GM12878 (cell line): ENCODE results near the gene ASIC4. TPM values are rescaled to one million over a fixed set of nuclear protein-coding genes. Genes with fewer than 3 reads are reported as not detected.

Experiments
- ATF7 ChIP-seq: fragments of 450-650 bp; IDR thresholded peaks from 2 replicates; pipeline ENCODE4 v1.6.1; 2016; ENCODE audit warnings: low read depth, mild to moderate bottlenecking
- BMI1 ChIP-seq: fragments of 450-650 bp; IDR thresholded peaks from 2 replicates; pipeline ENCODE4 v1.6.1; 2016; ENCODE audit warnings: mild to moderate bottlenecking, moderate library complexity, borderline replicate concordance
- CHD4 ChIP-seq: fragments of 200-600 bp; sonication (generic); IDR thresholded peaks from 2 replicates; pipeline ENCODE4 v1.6.1; 2016; ENCODE audit warnings: mild to moderate bottlenecking
- CUX1 ChIP-seq: IDR thresholded peaks from 2 replicates; pipeline ENCODE4 v1.6.1; 2012; ENCODE audit warnings: improper control_type of control experiment, low read depth, low read length; ENCODE audit not compliant: insufficient replicate concordance
- HDAC6 ChIP-seq: fragments of 200-600 bp; sonication (generic); IDR thresholded peaks from one replicate; pipeline ENCODE4 v1.8.0; 2017; ENCODE audit warnings: antibody characterized with exemption; ENCODE audit not compliant: unreplicated experiment
- NKRF ChIP-seq: fragments of 450-650 bp; conservative IDR thresholded peaks from 2 replicates; pipeline ENCODE4 v1.6.1; 2017; ENCODE audit warnings: mild to moderate bottlenecking, moderate library complexity
- NR2C1 ChIP-seq: fragments of 450-650 bp; IDR thresholded peaks from 2 replicates; pipeline ENCODE4 v1.6.1; 2017; ENCODE audit warnings: antibody characterized with exemption, mild to moderate bottlenecking, moderate library complexity
- NR2F1 ChIP-seq: fragments of 450-650 bp; conservative IDR thresholded peaks from 2 replicates; pipeline ENCODE4 v1.6.1; 2017; ENCODE audit warnings: mild to moderate bottlenecking
- POLR2AphosphoS5 ChIP-seq: IDR thresholded peaks from 2 replicates; pipeline ENCODE4 v1.6.1; 2011; ENCODE audit warnings: mild to moderate bottlenecking, low read length, inconsistent platforms
- POU2F2 ChIP-seq: IDR thresholded peaks from 3 replicates; pipeline ENCODE4 v1.6.1; 2011; ENCODE audit warnings: low read depth, mild to moderate bottlenecking, low read length, borderline replicate concordance
- RBBP5 ChIP-seq: fragments of 200-600 bp; sonication (generic); conservative IDR thresholded peaks from 2 replicates; pipeline ENCODE4 v1.6.1; 2016
- RELB ChIP-seq: fragments of 450-650 bp; IDR thresholded peaks from 2 replicates; pipeline ENCODE4 v1.6.1; 2017; ENCODE audit warnings: low read depth, mild to moderate bottlenecking, moderate library complexity
- REST ChIP-seq: IDR thresholded peaks from 2 replicates; pipeline ENCODE4 v1.6.1; 2012; ENCODE audit warnings: mild to moderate bottlenecking, low read depth, low read length
- SMAD1 ChIP-seq: fragments of 450-650 bp; IDR thresholded peaks from 2 replicates; pipeline ENCODE4 v1.6.1; 2018; ENCODE audit warnings: mild to moderate bottlenecking, low read depth; ENCODE audit not compliant: partially characterized antibody
- SMARCA5 ChIP-seq: fragments of 450-650 bp; IDR thresholded peaks from 2 replicates; pipeline ENCODE4 v1.6.1; 2017; ENCODE audit warnings: mild to moderate bottlenecking
- SREBF2 ChIP-seq: IDR thresholded peaks from 2 replicates; pipeline ENCODE4 v1.6.1; 2012; ENCODE audit warnings: mild to moderate bottlenecking, low read length
- TAF1 ChIP-seq: IDR thresholded peaks from 2 replicates; pipeline ENCODE4 v1.6.1; 2011; ENCODE audit warnings: mild to moderate bottlenecking, low read depth, low read length, borderline replicate concordance
- YY1 ChIP-seq: IDR thresholded peaks from 2 replicates; pipeline ENCODE4 v1.6.1; 2011; ENCODE audit warnings: low read depth, mild to moderate bottlenecking, low read length
- polyA plus RNA-seq, 11 experiments: library from polyadenylated mRNA; depleted of rRNA in 4 of 11; unstranded in 6 of 11; stranded (reverse) in 5 of 11; fragments of >200 nt; fragmentation: Nextera tagmentation in 4 of 11; fragmentation: Illumina TruSeq in 1 of 11; extraction: Ambion mirVana in 4 of 11; extraction: Trizol in 1 of 11; gene quantifications; 1 replicate in 1 of 11; 2 replicates in 10 of 11; pipeline versions ENCODE4 v1.2.1 to v1.2.3, GENCODE V29; 2011 to 2016; ENCODE audit warnings: inconsistent platforms in 2 of 11, missing spikeins in 2 of 11, low read depth in 1 of 11
- total RNA-seq, 4 experiments: library from RNA; depleted of rRNA in 3 of 4; stranded (reverse); fragments of >200 nt in 3 of 4; fragmentation: Illumina TruSeq in 1 of 4; extraction: Trizol in 1 of 4; gene quantifications; 2 replicates each; pipeline versions ENCODE4 v1.2.1 to v1.2.3, GENCODE V29; 2013 to 2021

ASIC4 gene
- total and polyA plus RNA-seq, 10 of the 15 experiments (the other 5 are each of a cell fraction or from before 2014, with no cell fraction given) = 0.01 TPM; not detected in 9

GRCh38 chr2:219543596-219544358 lies 29.5 kb downstream of the ASIC4 start, which contains the start of the genes CHPF and TMEM198 (continued):
- TF ChIP-seq REST = peak; percentile 95
- peak; percentile 96 for TF ChIP-seq ATF7
- TF ChIP-seq CUX1 = no peak
- TF ChIP-seq SMARCA5 = no peak
- no peak for TF ChIP-seq CHD4
- TF ChIP-seq POLR2AphosphoS5 = no peak
- TF ChIP-seq RELB = 0 out of 2 replicates have a peak, but pooled peaks have one; percentile 34
- TF ChIP-seq RBBP5 = no peak
- TF ChIP-seq YY1 = no peak
- peak; percentile 82 for TF ChIP-seq NR2F1
- TF ChIP-seq SMAD1 = no peak
- peak; percentile 59; the same call in 1 of the 2 replicates for TF ChIP-seq NR2C1
- TF ChIP-seq HDAC6 = no peak
- no peak for TF ChIP-seq BMI1
- TF ChIP-seq NKRF = peak; percentile 10; the same call in 1 of the 2 replicates
- TF ChIP-seq SREBF2 = no peak
- TF ChIP-seq TAF1 = no peak
- no peak for TF ChIP-seq POU2F2
